Mucosa of descending colon (tissue), 3 donors: ENCODE results near the gene GPR155. TPM values are rescaled to one million over a fixed set of nuclear protein-coding genes. Genes with fewer than 3 reads are reported as not detected.

ENCODE experiments used
- ATAC-seq: fragments of 200-7000 bp; cut with Tn5 transposase; one replicate; pipeline ENCODE4 v1.9.1; 2020; ENCODE audit warnings: mild to moderate bottlenecking, moderate library complexity
- DNase-seq, 3 donors: peaks; one replicate each; pipeline ENCODE4 v3.0.0-alpha.2; 2020
- H3K36me3 ChIP-seq: fragments of 200-600 bp; one replicate; pipeline ENCODE4 v1.8.0; 2021; ENCODE audit warnings: low read depth, mild to moderate bottlenecking
- H3K4me1 ChIP-seq: fragments of 200-600 bp; one replicate; pipeline ENCODE4 v1.8.0; 2021; ENCODE audit warnings: low read depth, mild to moderate bottlenecking
- H3K4me3 ChIP-seq: fragments of 200-600 bp; one replicate; pipeline ENCODE4 v1.8.0; 2021; ENCODE audit warnings: mild to moderate bottlenecking
- H3K9me3 ChIP-seq: fragments of 200-600 bp; one replicate; pipeline ENCODE4 v1.8.0; 2021; ENCODE audit warnings: mild to moderate bottlenecking
- intact Hi-C, 2 donors: fragments of 100-400 bp; cut with DNase I in 1 of 2; cut with micrococcal nuclease in 1 of 2; formaldehyde crosslinking; loops; one replicate each; pipeline versions ENCODE4 v1.11.0 to v1.11.1; 2022; cut with DNase I, micrococcal nuclease
- total RNA-seq, 3 donors: library from RNA; stranded (reverse); fragmentation: NEBNext Ultra II Directional in 2 of 3; extraction: Animal tissue kit (Norgen Biotek cat#: 25700) in 2 of 3; gene quantifications; one replicate each; pipeline versions ENCODE4 v1.2.1 to v1.2.4, GENCODE V29; 2021 to 2023
- TF ChIP-seq, protein P1 (sequence below): fragments of 200-600 bp; IDR thresholded peaks from one replicate; pipeline ENCODE4 v1.8.0; 2022; ENCODE audit warnings: antibody characterized with exemption, mild to moderate bottlenecking
- donor health status: DM: no; HTN: no; CAD: no; lungs with moderate emphysema.
- donor health status: DM: no; HTN: no; CAD: no.
- donor health status: DM: no; HTN: yes; CAD: no.

Gene GPR155
- total RNA-seq, 3 donors from 2014 or later = 4.7 to 15.6 (median 6.8) TPM

DNA sequence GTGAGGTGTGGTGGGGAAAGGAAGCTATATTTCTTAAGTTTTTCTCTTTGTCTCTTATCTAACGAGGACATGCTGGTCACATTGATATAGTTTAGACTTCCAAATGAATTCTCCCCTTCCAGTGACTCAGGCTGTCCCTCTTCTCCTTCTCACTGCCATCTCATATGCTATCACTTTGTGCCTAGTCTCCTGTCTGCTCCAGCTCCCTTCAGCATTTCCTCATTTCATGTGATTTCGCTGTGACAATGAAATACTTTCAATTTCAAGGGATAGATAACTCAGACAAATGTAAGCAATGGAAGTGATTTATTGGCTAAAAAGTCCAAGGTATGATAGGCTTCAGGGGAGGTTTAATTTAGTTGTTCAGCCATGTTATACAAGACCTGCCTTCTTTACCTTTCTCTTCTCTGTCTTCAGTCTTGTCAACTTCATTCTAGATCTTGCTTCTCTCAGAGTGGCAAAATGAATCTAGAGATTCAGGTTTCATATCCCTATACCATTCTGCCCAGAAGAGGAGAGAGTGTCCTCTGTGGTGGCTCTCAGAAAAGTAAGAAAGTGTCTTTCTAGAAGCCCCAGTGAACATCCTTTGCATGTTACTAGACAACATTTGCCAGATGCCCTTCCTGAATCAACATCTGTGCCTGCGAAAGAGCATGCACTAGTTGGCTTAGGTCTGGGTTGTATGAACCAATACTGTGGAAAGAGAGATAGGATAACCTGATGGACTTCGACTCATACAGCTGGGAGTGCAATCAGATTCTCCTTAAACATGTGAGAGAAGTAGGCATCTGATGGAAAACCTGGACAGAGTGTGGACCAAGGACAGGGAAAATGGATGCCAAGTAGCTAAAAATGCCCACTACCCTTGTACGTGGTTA, 29.9 kb upstream of the GPR155 start:
- Histone ChIP-seq H3K4me3 (no peak overlapping the region), H3K36me3 (no peaks in the 10 kb centered on the region), H3K4me1 (no peaks in the 10 kb centered on the region), H3K9me3 (no peaks in the 10 kb centered on the region)
- ATAC-seq (peak; percentile 32), DNase-seq (no peak)
- intact Hi-C loops = no loop called here
- TF ChIP-seq, protein P1, sequence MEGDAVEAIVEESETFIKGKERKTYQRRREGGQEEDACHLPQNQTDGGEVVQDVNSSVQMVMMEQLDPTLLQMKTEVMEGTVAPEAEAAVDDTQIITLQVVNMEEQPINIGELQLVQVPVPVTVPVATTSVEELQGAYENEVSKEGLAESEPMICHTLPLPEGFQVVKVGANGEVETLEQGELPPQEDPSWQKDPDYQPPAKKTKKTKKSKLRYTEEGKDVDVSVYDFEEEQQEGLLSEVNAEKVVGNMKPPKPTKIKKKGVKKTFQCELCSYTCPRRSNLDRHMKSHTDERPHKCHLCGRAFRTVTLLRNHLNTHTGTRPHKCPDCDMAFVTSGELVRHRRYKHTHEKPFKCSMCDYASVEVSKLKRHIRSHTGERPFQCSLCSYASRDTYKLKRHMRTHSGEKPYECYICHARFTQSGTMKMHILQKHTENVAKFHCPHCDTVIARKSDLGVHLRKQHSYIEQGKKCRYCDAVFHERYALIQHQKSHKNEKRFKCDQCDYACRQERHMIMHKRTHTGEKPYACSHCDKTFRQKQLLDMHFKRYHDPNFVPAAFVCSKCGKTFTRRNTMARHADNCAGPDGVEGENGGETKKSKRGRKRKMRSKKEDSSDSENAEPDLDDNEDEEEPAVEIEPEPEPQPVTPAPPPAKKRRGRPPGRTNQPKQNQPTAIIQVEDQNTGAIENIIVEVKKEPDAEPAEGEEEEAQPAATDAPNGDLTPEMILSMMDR = no peak

DNA sequence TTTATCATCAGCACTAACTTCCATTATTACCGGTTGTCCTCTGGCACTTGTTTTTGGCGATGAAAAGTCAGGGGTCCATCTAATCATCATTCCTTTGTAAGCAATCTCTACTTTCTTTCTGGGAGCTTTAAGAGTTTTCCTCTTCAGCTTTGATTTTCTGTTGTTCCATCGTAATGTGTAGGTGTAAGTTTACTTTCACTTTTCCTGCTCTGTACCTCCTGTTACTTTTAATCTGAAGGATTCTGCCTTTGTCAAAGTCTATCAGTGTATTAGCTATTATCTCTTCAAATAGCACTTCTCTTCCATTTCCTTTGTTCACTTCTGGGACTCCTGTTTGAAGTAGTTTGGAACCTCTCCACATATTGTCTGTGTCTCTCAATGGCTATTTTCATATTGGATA, 25.5 kb upstream of the GPR155 start:
- Histone ChIP-seq H3K9me3 (peaks cover 20% of the 10 kb centered on the region), H3K36me3 (no peaks in the 10 kb centered on the region), H3K4me3 (no peak overlapping the region), H3K4me1 (no peaks in the 10 kb centered on the region)
- intact Hi-C loops = no loop called here
- no peak for ATAC-seq
- DNase-seq = no peak
- TF ChIP-seq, protein P1 = no peak

DNA sequence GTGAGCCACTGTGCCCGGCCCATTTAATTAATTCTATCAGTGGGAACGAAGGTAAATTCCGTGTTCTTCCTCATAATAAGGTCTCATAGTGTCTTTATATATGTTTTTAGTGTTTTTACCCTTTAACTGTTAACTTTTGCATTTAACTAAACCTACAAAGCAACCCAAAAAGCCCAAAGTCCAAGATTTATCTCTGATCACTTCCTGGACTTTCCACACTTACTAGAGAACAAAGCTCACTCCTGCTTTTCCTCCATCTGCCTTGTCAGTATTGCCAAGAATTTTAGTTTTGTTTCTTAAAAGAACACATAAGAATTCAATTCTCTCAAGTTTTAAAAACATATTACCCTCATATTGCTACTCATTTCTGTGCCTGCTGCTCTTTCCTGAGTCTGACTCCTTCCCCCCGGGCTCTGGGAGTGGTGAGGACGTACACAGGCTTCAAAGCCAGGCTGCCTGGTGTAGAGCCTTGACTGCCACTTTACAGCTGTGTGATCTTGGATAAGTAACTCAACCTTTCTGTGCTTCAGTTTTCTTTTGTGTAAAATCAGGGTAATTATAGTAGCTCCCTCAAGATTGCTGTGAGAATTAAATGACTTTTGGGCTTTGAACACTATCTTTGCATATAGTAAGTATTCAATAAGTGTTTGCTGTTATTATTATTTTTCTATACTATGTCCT, 24.9 kb upstream of the GPR155 start:
- no peak for DNase-seq
- H3K4me1 ChIP-seq = no peaks in the 10 kb centered on the region
- H3K4me3 ChIP-seq = no peak overlapping the region
- H3K9me3 ChIP-seq = peaks cover 20% of the 10 kb centered on the region
- TF ChIP-seq, protein P1 = no peak
- no peaks in the 10 kb centered on the region for H3K36me3 ChIP-seq
- intact Hi-C loops = no loop called here
- ATAC-seq = no peak

DNA sequence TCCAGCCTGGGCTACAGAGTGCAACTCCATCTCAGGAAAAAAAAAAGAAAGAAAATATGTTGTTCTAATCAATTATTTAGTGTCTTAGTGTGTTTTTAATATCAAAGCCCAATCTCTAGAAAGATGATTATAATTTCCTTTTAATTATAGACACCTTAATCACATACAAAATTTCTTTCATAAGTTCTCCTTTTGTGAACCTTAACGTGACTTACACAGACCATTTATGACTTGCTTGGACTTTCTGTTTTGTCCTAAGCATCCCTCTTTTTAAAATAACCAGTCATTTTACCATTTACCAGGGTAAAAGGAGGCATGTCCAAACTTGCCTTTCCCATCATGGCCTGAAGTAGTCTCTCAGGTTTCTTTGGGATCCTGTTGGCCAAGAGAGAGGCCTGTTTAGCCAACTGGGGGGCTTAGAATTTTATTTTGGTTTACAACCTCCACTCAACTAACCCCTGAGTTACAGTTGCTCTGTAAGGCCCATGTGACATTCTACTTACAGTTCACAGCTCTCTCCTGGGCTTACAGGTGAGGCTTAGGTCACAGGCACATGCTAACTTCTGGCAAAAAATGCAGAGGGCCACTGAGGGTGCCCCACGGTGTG, 23.9 kb upstream of the GPR155 start:
- intact Hi-C loops = no loop called here
- TF ChIP-seq, protein P1 = no peak
- no peaks in the 10 kb centered on the region for H3K36me3 ChIP-seq
- no peaks in the 10 kb centered on the region for H3K4me1 ChIP-seq
- H3K4me3 ChIP-seq = no peak overlapping the region
- H3K9me3 ChIP-seq = peaks cover 20% of the 10 kb centered on the region
- DNase-seq (no peak), ATAC-seq (no peak)

DNA sequence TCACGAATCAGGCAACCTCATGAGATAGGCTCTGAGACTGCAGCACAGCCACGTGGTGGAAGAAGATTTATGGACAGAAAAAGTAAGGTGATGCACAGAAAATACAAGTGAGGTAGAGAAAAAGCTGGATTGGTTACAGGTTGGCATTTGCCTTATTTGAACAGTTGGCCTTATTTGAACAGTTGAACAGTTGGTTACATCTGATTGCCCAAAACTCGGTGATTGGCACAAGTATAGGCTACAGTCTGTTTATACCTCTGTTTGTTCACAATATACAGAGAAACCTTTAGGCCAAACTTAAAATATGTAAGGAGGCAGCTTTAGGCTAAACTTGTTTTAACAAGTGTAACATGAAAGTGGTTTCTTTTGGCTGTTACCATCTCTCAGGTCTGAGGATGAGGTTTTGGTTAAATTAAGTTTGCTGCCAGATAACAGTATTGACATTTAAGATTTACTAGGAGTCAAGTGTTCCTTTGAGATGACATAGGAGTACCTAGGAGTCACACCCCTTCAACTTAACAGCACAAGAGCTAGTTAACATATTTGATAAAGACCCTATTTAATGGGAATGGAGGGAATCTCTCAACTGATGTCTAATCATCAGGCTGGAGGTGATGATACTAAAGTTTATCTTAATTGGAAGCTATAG, 16.5 kb upstream of the GPR155 start:
- TF ChIP-seq, protein P1 = no peak
- intact Hi-C loops = no loop called here
- ATAC-seq (no peak), DNase-seq (no peak)
- H3K4me3 ChIP-seq = no peak overlapping the region
- H3K36me3 ChIP-seq = no peaks in the 10 kb centered on the region
- H3K9me3 ChIP-seq = no peaks in the 10 kb centered on the region
- H3K4me1 ChIP-seq = no peaks in the 10 kb centered on the region
